Endothelial cell of umbilical vein (primary cell): ENCODE data around the gene ELL2. TPM values are rescaled to one million over a fixed set of nuclear protein-coding genes. Genes with fewer than 3 reads are reported as not detected.

Source experiments
- BruUV-seq: library from RNA; stranded (reverse); fragments of 400-500 nt; replicated peaks from 2 replicates; lab custom pipeline; 2021; lab: Mats Ljungman, UMichigan
- CTCF ChIA-PET: fragments of 300-600, 350-600 bp; sonication (Branson Sonifier 250); formaldehyde crosslinking; loops from one replicate; lab custom pipeline; 2021; ENCODE audit warnings: antibody characterized with exemption, inconsistent platforms; lab: Charles Lee
- POLR2A ChIA-PET: fragments of 300-600, 350-600 bp; sonication (Branson Sonifier 250); formaldehyde crosslinking; loops from one replicate; lab custom pipeline; 2021; ENCODE audit warnings: antibody characterized with exemption, inconsistent platforms; lab: Charles Lee
- DNase-seq: peaks from one replicate; pipeline ENCODE4 v3.0.0-alpha.2; 2011; ENCODE audit warnings: low read depth, low spot score
- FAIRE-seq: peaks from 2 replicates; lab custom pipeline; 2011; peaks lifted over from hg19 to GRCh38; lab: Jason Lieb, UNC
- H2AFZ ChIP-seq: 2 replicates; pipeline ENCODE4 v1.6.0; 2012; ENCODE audit warnings: low read depth, low read length, control low read depth, inconsistent platforms
- H3K27ac ChIP-seq: 2 replicates; pipeline ENCODE4 v1.5.1; 2011; ENCODE audit warnings: low read depth, mild to moderate bottlenecking, control low read depth, low read length, moderate library complexity; ENCODE audit not compliant: insufficient read depth
- H3K27me3 ChIP-seq, 2 experiments: 2 replicates each; pipeline versions ENCODE4 v1.6.0 to v1.6.1; 2011; ENCODE audit warnings: low read length in 2 of 2, mixed read lengths in 1 of 2; ENCODE audit not compliant: control insufficient read depth in 2 of 2, insufficient read depth in 2 of 2
- H3K36me3 ChIP-seq, 2 experiments: 2 replicates in 1 of 2; 3 replicates in 1 of 2; pipeline ENCODE4 v1.5.1; 2011; ENCODE audit warnings: low read length in 2 of 2, mild to moderate bottlenecking in 1 of 2, moderate library complexity in 1 of 2; ENCODE audit not compliant: control insufficient read depth in 2 of 2, insufficient read depth in 2 of 2; ENCODE audit errors: extremely low read depth in 1 of 2
- H3K4me1 ChIP-seq: 3 replicates; pipeline ENCODE4 v1.5.1; 2011; ENCODE audit warnings: mild to moderate bottlenecking, low read length; ENCODE audit not compliant: control insufficient read depth, insufficient read depth; ENCODE audit errors: extremely low read depth
- H3K4me2 ChIP-seq: 2 replicates; pipeline ENCODE4 v1.6.1; 2011; ENCODE audit warnings: low read length, control low read depth, mixed read lengths; ENCODE audit not compliant: insufficient read depth
- H3K4me3 ChIP-seq, 3 experiments: fragments of 200-600 bp in 1 of 3; sonication (generic), shearing (Covaris generic) in 1 of 3; replicated peaks in 1 of 3; 2 replicates each; pipeline ENCODE4 v1.5.1; 2011 to 2016; ENCODE audit warnings: control low read depth in 3 of 3, low read length in 3 of 3, mild to moderate bottlenecking in 2 of 3, inconsistent platforms in 1 of 3, low read depth in 1 of 3, moderate library complexity in 1 of 3; ENCODE audit not compliant: insufficient read depth in 1 of 3
- H3K79me2 ChIP-seq: 2 replicates; pipeline ENCODE4 v1.6.0; 2012; ENCODE audit warnings: low read length, inconsistent platforms; ENCODE audit not compliant: control insufficient read depth, insufficient read depth
- H3K9ac ChIP-seq: replicated peaks from 2 replicates; pipeline ENCODE3; 2011; ENCODE audit warnings: low read length, control low read depth; ENCODE audit not compliant: insufficient read depth; ENCODE audit errors: extremely low read depth
- H3K9me1 ChIP-seq: replicated peaks from 3 replicates; pipeline ENCODE4 v1.6.0; 2011; ENCODE audit warnings: mild to moderate bottlenecking, low read length; ENCODE audit not compliant: control insufficient read depth, insufficient read depth; ENCODE audit errors: extremely low read depth
- H3K9me3 ChIP-seq: replicated peaks from 2 replicates; pipeline ENCODE4 v1.5.1; 2012; ENCODE audit warnings: low read length, inconsistent platforms; ENCODE audit not compliant: control insufficient read depth, insufficient read depth
- H4K20me1 ChIP-seq: replicated peaks from 2 replicates; pipeline ENCODE3; 2011; ENCODE audit warnings: mild to moderate bottlenecking, low read length; ENCODE audit not compliant: control insufficient read depth, insufficient read depth; ENCODE audit errors: extremely low read depth
- CTCF ChIP-seq, 2 donors: IDR thresholded peaks; 1 replicate in 1 of 2; 2 replicates in 1 of 2; pipeline ENCODE4 v1.5.1; 2011; ENCODE audit warnings: low read length in 2 of 2, mild to moderate bottlenecking in 2 of 2, moderate library complexity in 2 of 2, control low read depth in 1 of 2, inconsistent platforms in 1 of 2, low read depth in 1 of 2; ENCODE audit not compliant: insufficient read depth in 1 of 2; ENCODE audit errors: extremely low read depth in 1 of 2
- EZH2 ChIP-seq: IDR thresholded peaks from 2 replicates; pipeline ENCODE4 v1.6.1; 2012; ENCODE audit warnings: borderline replicate concordance, low read depth, mild to moderate bottlenecking, moderate library complexity, low read length, inconsistent platforms; ENCODE audit not compliant: severe bottlenecking
- FOS ChIP-seq: IDR thresholded peaks from 2 replicates; pipeline ENCODE4 v1.6.1; 2011; ENCODE audit warnings: mild to moderate bottlenecking, low read length, moderate library complexity, borderline replicate concordance; ENCODE audit not compliant: insufficient read depth
- GATA2 ChIP-seq: IDR thresholded peaks from 2 replicates; pipeline ENCODE4 v1.7.0; 2011; ENCODE audit warnings: low read depth, mild to moderate bottlenecking, moderate library complexity, mixed read lengths, low read length; ENCODE audit not compliant: insufficient read length, insufficient read depth
- JUN ChIP-seq: IDR thresholded peaks from 2 replicates; pipeline ENCODE4 v1.6.1; 2011; ENCODE audit warnings: borderline replicate concordance, low read depth; ENCODE audit not compliant: insufficient read length, insufficient read depth
- MAX ChIP-seq: IDR thresholded peaks from 2 replicates; pipeline ENCODE4 v1.6.1; 2011; ENCODE audit not compliant: insufficient read depth, insufficient read length
- MYC ChIP-seq: IDR thresholded peaks from one replicate; pipeline ENCODE4 v1.6.1; 2011; ENCODE audit warnings: mild to moderate bottlenecking, low read depth, low read length
- POLR2A ChIP-seq: IDR thresholded peaks from 2 replicates; pipeline ENCODE4 v1.6.1; 2012; ENCODE audit warnings: low read depth, mild to moderate bottlenecking, control low read depth, low read length
- POLR2AphosphoS5 ChIP-seq: IDR thresholded peaks from 2 replicates; pipeline ENCODE4 v1.6.1; 2012; ENCODE audit warnings: low read depth, mild to moderate bottlenecking, control low read depth, low read length, moderate library complexity; ENCODE audit not compliant: insufficient read depth
- dilution Hi-C: fragments of 300-500 bp; cut with MboI; formaldehyde crosslinking; loops from one replicate; pipeline ENCODE4 v1.15.0; 2019; ENCODE audit warnings: low sequenced_read_pairs; ENCODE audit not compliant: extremely low pct_ligation_motif_present
- intact Hi-C: fragments of 100-400 bp; cut with micrococcal nuclease; formaldehyde crosslinking; loops from one replicate; pipeline ENCODE4 v1.10.0; 2022
- polyA plus RNA-seq, 4 experiments: library from polyadenylated mRNA; depleted of rRNA in 3 of 4; stranded (reverse) in 3 of 4; unstranded in 1 of 4; fragments of >200 nt; gene quantifications; 2 replicates each; pipeline versions ENCODE4 v1.2.1 to v1.2.3, GENCODE V29; 2011 to 2012; ENCODE audit warnings: missing spikeins in 1 of 4
- total RNA-seq: library from RNA; stranded (reverse); gene quantifications from 2 replicates; pipeline ENCODE4 v1.2.3, GENCODE V29; 2021

The ELL2 gene
- total and polyA plus RNA-seq, 2 donors (not counting 3 experiments of a cell fraction or from before 2014, with no cell fraction given) = 6.8 to 26.0 TPM

- H3K79me2 ChIP-seq = no peaks in the 10 kb centered on the region
- no peak overlapping the region for H3K4me3 ChIP-seq
- POLR2A ChIA-PET = no interaction called here
- no peak overlapping the region for H3K4me2 ChIP-seq
- H3K9me3 ChIP-seq = no peaks in the 10 kb centered on the region
- no peak overlapping the region for H3K9ac ChIP-seq
- dilution Hi-C loops = loop anchor here (25.0 kb wide), 1 partner anchor 201 kb away; the partner anchor contains the start of gene RFESD
- BruUV-seq = no TSS peak
- no peak overlapping the region for H2AFZ ChIP-seq
- TF ChIP-seq POLR2AphosphoS5 (no peak), MAX (no peak), EZH2 (no peak), MYC (no peak), POLR2A (no peak), JUN (no peak), CTCF (IDR thresholded peaks at IDR 0.05; ENCODE audit: extremely low read depth in 1 of 2, insufficient read depth in 1 of 2, low read depth in 1 of 2, low read length in 2 of 2) (no peak), GATA2 (no peak), FOS (no peak)
- no peak for DNase-seq
- H3K4me1 ChIP-seq = peaks cover 21% of the 10 kb centered on the region
- no peaks in the 10 kb centered on the region for H3K36me3 ChIP-seq
- H3K27me3 ChIP-seq = no peaks in the 10 kb centered on the region
- no peaks in the 10 kb centered on the region for H3K9me1 ChIP-seq
- no peak overlapping the region for H3K27ac ChIP-seq
- no peak for FAIRE-seq
- H4K20me1 ChIP-seq = no peaks in the 10 kb centered on the region
- intact Hi-C loops = loop anchor here (5.0 kb wide), 1 partner anchor 106 kb away; the partner anchor contains the start of gene RHOBTB3
- CTCF ChIA-PET = interaction anchor here (1.9 to 4.3 kb wide), 2 partner anchors 15 to 57 kb away, joined by 4 to 25 read pairs; no protein-coding TSS in a partner anchor
These were observed 123.1 kb downstream of the ELL2 start for GRCh38 chr5:95838556-95838955.
